AG04450 (cell line): Measurements from ENCODE around the gene DPP4. TPM values are rescaled to one million over a fixed set of nuclear protein-coding genes. Genes with fewer than 3 reads are reported as not detected.

Source experiments
- CTCF ChIA-PET: fragments of 300-600, 350-600 bp; formaldehyde crosslinking; extraction: SDS; loops from one replicate; lab custom pipeline; 2022; ENCODE audit warnings: antibody characterized with exemption, inconsistent platforms; lab: Charles Lee
- POLR2A ChIA-PET: fragments of 350-600 bp; formaldehyde crosslinking; extraction: SDS; loops from one replicate; lab custom pipeline; 2021; ENCODE audit warnings: antibody characterized with exemption, inconsistent platforms; lab: Yijun Ruan, JAX
- DNase-seq: peaks from one replicate; pipeline ENCODE4 v3.0.0-alpha.2; 2011; ENCODE audit warnings: low read depth, low spot score
- H3K27ac ChIP-seq: one replicate; pipeline ENCODE4 v1.5.1; 2012; ENCODE audit warnings: low read depth, low read length, control low read depth
- H3K27me3 ChIP-seq: one replicate; pipeline ENCODE4 v1.6.0; 2012; ENCODE audit warnings: low read length; ENCODE audit not compliant: control insufficient read depth, insufficient read depth
- H3K4me3 ChIP-seq: 2 replicates; pipeline ENCODE4 v1.5.1; 2011; ENCODE audit warnings: mild to moderate bottlenecking, low read depth, low read length, control low read depth
- H3K9me3 ChIP-seq: 2 replicates; pipeline ENCODE4 v1.5.1; 2012; ENCODE audit warnings: low read length; ENCODE audit not compliant: control insufficient read depth, insufficient read depth
- polyA plus RNA-seq: library from polyadenylated mRNA; depleted of rRNA; stranded (reverse); fragments of >200 nt; gene quantifications from 2 replicates; pipeline ENCODE4 v1.2.3, GENCODE V29; 2011
- TF ChIP-seq, protein P1 (sequence below): IDR thresholded peaks from 2 replicates; pipeline ENCODE4 v1.5.1; 2011; ENCODE audit warnings: low read depth, low read length, control low read depth, inconsistent platforms

The DPP4 gene
- polyA plus RNA-seq, 1 experiment = 61.0 TPM

DNA sequence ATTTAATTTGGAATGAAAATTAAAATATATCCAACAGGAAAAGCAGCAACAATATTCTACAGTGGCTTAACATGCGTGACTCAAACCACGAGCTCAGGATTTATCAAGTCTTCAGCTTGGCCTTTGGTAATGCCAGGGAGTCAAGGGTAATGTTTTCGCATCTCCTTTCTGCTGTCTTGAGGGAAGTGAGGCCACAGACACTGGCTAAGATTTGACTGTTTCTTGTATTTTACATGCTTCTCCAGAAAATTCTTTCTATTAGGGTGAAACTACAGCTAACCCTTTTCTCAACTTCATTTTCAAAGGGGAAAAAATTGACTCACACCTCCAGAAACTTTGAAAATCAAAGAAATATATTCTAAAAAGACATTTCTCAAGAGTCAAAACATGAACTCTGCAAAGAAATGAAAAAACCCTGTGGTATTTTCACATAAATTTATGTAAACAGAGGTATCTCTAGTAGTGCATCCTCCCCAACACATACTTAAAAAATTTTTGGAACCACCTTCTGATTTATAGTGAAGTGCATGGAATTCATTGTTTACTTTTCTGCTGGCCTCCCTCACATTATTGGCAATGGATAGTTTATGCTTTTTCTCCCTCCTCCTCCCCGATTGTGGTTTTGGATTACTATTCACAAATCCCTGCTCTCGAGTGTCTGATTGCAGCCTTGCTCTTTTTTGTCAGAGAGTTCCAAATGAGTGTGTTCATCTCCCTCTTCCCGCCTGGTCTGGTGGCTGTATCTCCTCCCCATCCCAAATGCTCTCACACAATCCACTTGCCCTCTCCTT is 48.7 kb downstream of the DPP4 start:
- DNase-seq = peak; percentile 60
- no peak overlapping the region for H3K4me3 ChIP-seq
- ChIA-PET CTCF (interaction anchor here (1.5 kb wide), 1 partner anchor 17 kb away, joined by 4 read pairs; no protein-coding TSS in a partner anchor), POLR2A (interaction anchor here (1.4 kb wide), 1 partner anchor 47 kb away, joined by 3 read pairs; no protein-coding TSS in a partner anchor)
- H3K27ac ChIP-seq = peak overlapping the region; percentile 32
- TF ChIP-seq, protein P1, sequence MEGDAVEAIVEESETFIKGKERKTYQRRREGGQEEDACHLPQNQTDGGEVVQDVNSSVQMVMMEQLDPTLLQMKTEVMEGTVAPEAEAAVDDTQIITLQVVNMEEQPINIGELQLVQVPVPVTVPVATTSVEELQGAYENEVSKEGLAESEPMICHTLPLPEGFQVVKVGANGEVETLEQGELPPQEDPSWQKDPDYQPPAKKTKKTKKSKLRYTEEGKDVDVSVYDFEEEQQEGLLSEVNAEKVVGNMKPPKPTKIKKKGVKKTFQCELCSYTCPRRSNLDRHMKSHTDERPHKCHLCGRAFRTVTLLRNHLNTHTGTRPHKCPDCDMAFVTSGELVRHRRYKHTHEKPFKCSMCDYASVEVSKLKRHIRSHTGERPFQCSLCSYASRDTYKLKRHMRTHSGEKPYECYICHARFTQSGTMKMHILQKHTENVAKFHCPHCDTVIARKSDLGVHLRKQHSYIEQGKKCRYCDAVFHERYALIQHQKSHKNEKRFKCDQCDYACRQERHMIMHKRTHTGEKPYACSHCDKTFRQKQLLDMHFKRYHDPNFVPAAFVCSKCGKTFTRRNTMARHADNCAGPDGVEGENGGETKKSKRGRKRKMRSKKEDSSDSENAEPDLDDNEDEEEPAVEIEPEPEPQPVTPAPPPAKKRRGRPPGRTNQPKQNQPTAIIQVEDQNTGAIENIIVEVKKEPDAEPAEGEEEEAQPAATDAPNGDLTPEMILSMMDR = no peak
- H3K9me3 ChIP-seq = no peaks in the 10 kb centered on the region
- H3K27me3 ChIP-seq = no peaks in the 10 kb centered on the region

DNA sequence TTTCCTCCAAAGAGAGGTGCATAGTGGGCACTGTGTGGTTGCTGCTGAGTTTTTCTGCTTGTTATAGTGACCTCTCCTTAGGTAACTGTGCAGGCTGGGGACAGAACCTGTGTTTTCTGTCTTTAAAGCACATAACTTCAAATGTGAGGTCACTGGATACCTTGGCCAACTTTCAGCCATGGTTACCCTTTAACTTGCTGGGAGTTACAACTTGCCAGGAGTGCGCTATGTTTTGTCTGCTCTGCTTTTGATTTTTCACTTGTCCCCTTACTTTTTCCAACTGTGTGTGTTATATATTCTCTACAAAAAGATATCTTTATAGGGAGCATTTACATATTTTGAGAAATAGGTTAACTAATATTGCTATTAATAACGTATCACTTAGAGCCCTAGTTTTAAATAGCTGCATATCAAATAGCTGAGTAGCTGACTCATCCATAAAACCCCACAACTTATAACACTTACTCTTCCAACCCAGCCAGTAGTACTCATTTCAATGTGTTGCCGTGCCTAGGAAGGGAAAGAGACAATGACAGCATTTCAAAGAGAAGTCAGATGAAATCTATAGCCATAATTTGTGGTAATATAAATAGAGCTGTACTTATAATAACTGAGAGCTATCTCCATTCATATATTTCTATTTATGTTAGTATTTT is 51.6 kb downstream of the DPP4 start:
- H3K27me3 ChIP-seq = no peaks in the 10 kb centered on the region
- H3K4me3 ChIP-seq = no peak overlapping the region
- no peak overlapping the region for H3K27ac ChIP-seq
- CTCF ChIA-PET = interaction anchor here (1.0 to 1.2 kb wide), 2 partner anchors 15 to 278 kb away, joined by 3 read pairs; no protein-coding TSS in a partner anchor
- no peak for DNase-seq
- POLR2A ChIA-PET = no interaction called here
- no peaks in the 10 kb centered on the region for H3K9me3 ChIP-seq
- TF ChIP-seq, protein P1 = no peak

DNA sequence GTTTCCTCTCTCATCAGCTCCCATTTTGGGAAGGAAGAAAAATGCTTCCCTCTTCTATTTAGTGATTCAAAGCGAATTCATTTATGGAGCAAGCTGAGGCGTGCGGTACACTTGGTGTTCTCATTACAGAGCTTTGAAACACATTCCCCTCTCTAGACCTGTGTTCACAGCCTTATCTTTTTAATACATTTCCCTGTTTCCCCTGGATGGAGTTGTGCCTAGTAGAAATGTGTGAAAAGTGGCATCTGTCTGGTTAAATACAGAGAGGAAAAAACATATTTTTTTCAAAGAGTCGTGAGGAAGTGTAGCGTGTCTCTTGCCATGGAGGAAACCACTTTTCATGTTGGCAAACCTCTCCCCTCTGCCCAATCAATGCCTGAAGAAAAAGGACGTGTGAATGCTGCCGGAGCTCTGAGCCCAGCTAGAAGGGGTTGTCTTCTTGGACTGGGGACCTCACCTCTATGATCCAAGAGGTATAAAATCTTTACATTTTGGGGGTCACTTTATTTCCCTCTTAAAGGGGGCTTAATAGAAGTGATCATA is 52.4 kb downstream of the DPP4 start:
- Histone ChIP-seq H3K27ac (no peak overlapping the region), H3K27me3 (no peaks in the 10 kb centered on the region), H3K4me3 (no peak overlapping the region), H3K9me3 (no peaks in the 10 kb centered on the region)
- DNase-seq = no peak
- TF ChIP-seq, protein P1 = no peak
- ChIA-PET POLR2A (no interaction called here), CTCF (interaction anchor here (0.9 kb wide), 1 partner anchor 14 kb away, joined by 3 read pairs; no protein-coding TSS in a partner anchor)

DNA sequence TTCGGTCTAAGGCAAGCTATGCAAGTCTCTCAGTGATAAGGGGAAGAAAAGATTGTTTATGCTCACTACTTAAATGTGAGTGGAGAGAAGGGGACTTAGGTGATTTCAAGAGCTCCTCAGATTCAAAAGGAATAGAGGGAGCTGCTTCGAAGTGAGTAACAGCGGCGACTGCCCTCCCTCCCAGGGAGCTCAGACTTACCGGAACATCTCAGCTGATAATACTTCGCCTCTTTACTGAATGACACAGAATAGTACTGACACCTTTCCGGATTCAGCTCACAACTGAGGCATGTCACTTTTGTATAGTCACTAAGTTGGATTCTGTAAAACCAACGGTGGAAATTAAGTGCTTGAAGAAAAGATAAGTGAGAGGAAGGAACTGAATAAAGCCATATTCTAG is 55.5 kb downstream of the DPP4 start:
- Histone ChIP-seq H3K27ac (no peak overlapping the region), H3K9me3 (no peaks in the 10 kb centered on the region), H3K27me3 (no peaks in the 10 kb centered on the region), H3K4me3 (no peak overlapping the region)
- DNase-seq = no peak
- ChIA-PET CTCF (interaction anchor here (0.8 kb wide), 1 partner anchor 11 kb away, joined by 4 read pairs; no protein-coding TSS in a partner anchor), POLR2A (no interaction called here)
- TF ChIP-seq, protein P1 = no peak
